M059J (cell line): ENCODE data around the gene TFG. TPM values are rescaled to one million over a fixed set of nuclear protein-coding genes. Genes with fewer than 3 reads are reported as not detected.

ENCODE experiments used
- DNase-seq: peaks from one replicate; pipeline ENCODE4 v3.0.0-alpha.2; 2012; ENCODE audit warnings: low read depth
- total RNA-seq: library from RNA; depleted of rRNA; stranded (reverse); fragments of >200 nt; shearing (Covaris generic); gene quantifications from 2 replicates; pipeline ENCODE4 v1.2.3, GENCODE V29; 2014

TFG gene
- total RNA-seq, 1 experiment from 2014 or later = 189 TPM

GRCh38 chr3:100754563-100755334 is 45.5 kb downstream of the TFG start:
- DNase-seq = peak; percentile 31

GRCh38 chr3:100756441-100756840 is 47.1 kb downstream of the TFG start:
- no peak for DNase-seq

DNA sequence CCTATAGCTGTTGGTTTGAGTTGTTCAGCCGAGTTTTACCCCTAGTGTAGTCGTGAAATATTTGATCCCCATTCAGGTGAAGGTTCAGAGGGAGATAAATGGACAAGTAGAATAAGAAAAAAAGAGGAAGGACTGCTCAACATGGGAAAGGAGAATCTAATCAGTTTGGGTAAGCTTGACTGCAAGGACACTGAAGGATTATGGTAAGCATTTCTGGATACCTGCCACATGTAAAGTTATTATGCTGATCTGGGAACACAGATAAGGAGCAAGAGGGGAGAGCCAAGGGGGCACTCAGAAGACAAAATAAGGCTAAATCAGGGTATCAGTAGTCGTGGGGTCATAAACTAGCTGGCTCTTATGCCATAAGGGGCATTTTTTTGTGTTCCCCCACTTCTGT is 49.9 kb downstream of the TFG start:
- DNase-seq = no peak

GRCh38 chr3:100759950-100760349 is 50.7 kb downstream of the TFG start:
- no peak for DNase-seq

- DNase-seq = no peak
Observed at GRCh38 chr3:100760377-100760776, 51.1 kb downstream of the TFG start.

DNA sequence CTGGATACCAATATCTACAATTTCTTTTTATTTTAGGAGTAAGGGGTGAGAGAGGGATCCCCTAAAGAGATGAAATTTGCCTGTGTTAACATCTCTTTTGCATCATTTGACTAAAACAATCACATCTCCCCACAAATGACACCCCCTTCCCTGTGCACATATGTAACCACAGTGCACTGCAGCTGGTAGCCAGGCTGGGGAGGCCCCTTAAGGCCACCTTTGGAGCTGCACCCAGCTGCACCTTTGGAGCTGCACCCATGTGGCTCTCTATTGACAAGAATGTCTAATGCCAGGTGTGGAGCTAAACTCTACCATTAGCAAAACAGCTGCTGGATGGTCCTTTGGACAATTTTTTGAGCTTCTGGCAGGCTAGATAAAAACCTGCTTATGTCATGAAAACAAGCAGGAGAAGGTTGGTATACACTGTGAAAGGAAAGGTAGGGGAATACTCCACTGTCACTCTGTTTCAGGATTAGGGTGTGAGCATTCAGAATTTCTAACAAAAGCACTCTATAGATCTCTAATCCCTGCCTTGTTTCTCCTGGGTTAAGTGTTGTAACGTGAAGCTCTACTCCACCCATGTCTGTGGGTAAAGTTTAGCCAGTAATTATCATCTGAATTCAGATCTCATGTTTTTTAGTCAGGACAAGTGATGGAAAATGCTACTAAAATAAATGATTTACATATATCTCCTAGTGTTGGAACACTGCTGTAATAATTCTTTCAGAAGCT is 52.1 kb downstream of the TFG start:
- DNase-seq = no peak

DNA sequence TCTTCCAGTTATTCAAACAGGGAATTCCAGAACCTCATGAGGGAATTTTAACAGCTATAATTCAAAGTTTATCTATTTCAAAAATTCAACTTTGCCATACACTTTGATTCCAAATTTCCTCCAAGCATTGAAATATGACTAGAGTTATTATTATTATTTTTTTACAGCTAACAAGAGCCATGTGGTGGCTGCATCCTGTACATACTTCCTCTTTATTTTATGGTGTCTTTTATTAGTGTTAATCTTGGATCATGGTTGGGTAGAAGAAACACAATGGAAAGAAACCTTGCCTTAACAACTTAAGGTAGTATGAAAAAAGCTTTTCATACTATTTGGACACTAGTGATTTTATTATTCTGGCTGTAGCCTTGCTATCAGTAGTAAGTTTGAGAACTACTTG is 52.7 kb downstream of the TFG start:
- DNase-seq = no peak

DNA sequence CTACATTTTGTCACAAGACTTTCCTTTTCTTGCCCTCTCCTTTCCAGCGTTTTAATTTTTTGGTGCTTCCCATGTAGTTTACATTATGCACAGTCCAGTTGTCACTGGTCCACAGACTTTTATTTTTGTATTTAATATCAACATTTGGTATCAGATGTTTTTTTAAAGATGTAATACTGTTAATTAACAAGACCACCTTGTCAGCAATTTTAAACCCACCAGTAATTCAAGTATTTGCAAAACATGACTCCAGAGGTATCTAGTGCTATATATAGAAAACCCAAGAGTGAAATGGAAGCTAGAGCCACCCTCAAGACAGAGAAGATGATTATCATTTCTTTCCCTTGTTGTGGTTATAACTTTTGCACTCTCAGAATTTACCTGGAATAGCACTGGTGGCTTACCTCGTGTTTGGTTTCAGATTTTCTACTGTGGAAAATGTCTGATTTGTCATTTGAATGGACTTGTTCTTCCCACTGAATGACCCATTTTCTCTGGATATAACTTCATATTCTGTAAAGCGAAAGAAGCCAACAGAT is 56.2 kb downstream of the TFG start:
- no peak for DNase-seq

DNA sequence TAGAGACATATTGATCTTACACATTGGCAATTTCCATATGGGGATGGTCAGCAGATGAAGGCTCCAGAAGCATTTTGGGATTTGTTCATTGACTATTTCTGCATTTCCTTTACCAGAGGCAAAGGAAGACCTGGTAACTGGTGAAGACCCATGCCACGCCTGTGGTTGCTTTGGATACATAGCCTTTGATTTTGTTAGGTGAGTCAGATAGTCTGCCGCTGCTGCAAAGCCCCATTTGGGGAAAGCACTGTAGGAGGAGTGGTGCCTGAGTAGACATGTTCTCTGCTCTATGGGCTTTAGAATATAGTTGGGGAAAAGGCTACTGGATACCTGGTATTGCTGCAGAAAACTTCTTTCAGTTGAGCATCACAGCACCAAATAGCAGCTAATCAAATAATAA is 56.8 kb downstream of the TFG start:
- no peak for DNase-seq

DNA sequence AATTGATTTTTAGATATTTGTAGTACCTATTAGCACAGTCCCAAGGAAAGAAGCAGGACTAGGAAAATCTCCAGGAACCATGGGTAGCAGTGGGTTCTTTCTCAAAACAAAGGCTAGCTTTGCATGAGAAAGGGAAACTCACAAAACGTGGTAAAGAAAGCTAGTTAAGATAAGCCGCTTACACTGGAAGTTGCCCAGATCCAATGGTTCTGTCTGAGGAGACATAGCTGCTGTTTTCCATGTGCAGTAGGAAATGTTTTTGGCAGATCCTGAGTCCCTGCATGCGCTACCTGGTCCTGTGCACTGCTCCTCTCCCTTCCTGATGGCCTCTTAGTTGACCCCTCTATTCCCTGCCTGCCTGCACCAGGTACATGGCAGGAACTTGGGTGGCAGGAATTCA is 60.4 kb downstream of the TFG start:
- no peak for DNase-seq

- DNase-seq = no peak
Observed at GRCh38 chr3:100775226-100775625, 65.9 kb downstream of the TFG start.

DNA sequence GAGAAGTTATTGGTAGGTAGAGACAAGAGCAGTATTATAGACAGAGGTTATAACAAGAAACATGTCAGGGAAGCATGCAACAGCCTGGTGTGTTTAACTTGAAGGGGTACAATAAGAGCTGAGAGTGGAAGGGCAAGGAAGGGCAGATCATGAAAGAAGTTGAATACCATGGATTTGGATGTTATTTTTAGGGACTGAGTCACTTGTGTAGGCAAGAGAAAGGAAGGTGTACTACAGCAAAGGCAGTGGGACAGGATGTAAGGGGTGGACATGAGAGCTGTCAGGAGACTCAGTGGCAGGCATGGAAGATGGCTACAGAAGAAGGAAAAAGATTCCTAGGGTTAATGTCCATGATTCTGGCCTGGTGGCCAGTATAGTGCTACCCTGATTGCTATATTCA is 66.4 kb downstream of the TFG start:
- DNase-seq = peak; percentile 25

DNA sequence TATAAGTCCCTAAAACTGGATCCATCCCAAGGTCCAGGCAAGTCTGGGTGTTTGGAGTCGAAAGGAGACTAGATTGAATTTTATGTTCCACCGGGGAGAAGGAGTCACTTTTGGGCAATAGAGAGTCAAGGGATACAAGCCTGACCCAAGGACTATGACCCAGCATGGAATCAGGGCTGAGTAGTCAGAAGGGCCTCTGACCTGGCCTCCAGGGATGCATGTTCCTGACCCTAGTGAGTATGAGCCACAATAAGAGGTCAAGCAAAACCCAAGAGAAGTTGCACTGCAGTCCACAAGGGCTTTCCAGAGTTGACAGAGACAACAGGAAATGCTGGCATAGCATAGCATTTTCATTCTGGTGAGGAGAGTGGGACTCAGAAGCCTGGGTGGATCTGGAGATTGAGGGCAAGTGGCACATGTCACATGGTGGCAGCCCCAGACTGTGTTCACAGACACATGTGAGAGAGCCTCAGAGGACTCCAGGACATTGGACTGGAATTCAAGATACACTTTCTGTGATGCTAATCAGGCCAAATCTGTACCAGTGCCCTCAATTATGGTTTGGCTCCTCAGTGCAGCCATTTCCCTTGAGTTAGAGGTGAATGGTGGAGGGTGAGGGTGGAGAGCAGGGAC is 66.9 kb downstream of the TFG start:
- DNase-seq = no peak

DNA sequence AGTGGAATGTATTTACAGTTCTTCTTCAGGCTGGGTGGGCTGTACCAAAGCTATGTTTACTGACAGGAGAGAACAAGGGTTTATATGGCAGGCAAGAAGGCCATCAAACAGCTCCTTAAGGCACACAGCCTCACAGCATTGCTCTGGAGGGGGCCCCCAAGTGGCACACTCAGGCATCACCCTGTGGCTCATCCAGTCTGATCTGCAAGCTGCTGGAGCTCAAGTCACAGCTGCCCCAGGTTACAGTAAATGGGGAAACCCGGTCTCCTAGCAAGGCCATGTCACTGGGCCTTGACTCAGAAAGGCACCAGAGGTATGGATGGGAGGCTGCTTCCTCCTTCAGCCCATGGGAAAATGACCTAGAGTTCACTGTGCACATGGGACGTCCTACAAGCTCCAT is 67.5 kb downstream of the TFG start:
- DNase-seq = peak; percentile 15

DNA sequence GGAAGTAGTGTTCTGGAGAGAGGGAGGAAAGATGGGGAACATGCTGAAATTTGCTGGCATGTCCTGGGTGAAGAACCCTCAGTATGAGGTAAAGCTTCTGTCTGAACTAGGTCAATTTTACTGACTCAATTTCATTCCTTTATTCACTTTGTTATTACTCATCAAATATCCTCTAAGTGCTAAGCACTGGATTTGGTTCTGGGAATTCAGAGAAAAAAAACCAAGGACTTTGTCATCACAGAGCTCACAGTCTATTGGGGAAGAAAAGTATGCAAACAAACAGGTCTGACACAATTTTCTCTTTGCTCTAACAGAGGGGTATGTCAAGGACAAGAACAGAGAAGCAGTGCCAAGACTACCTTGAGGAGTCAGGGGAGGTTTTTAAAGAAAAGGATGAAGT is 68.0 kb downstream of the TFG start:
- DNase-seq = peak; percentile 62

DNA sequence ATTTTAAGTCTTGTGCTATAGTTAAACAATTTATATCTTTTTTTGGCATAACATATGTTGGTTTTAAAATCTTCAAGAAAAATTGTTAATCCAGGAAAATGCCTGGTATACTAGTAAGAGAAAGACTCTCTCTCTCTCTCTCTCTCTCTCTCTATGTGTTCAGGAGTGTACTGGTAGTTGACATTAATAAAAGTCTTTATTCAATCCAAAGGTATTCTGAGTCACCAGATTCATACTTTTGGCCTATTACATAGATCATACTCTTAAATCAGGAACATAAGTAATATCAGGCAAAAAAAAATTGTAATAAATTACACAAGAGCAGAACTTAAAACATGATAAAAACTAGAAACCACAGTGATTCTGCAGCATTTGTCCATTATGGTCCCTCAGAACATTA is 70.2 kb downstream of the TFG start:
- no peak for DNase-seq

GRCh38 chr3:100780071-100780622 is 70.9 kb downstream of the TFG start:
- no peak for DNase-seq

- peak; percentile 76 for DNase-seq
Observed at GRCh38 chr3:100781301-100781700, 72.0 kb downstream of the TFG start.

GRCh38 chr3:100782348-100782747 is 73.1 kb downstream of the TFG start:
- DNase-seq = no peak

- DNase-seq = peak; percentile 63
Observed at GRCh38 chr3:100782906-100783305, 73.6 kb downstream of the TFG start.

GRCh38 chr3:100783619-100784018 is 74.3 kb downstream of the TFG start:
- no peak for DNase-seq

DNA sequence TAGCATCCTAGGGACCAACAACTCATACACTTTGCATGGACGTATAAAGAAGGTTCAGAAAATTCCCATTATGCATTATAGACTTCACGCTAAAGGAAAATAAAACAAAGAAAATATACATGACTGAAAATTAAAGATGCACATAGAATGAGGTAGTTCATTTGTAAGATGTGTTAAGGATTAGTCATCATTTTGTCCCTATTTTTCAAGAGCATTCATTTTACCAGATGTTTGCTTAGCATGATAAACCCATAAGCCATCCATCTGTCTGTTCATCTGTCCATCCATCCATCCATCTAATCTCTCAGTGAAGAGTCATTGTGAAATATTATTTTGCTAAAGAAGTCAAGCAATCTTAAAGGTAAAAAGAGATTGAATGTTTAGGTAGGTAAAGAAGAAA is 80.3 kb downstream of the TFG start:
- DNase-seq = no peak
